ENCODE measurements around the gene CUBN. TPM values are rescaled to one million over a fixed set of nuclear protein-coding genes. Genes with fewer than 3 reads are reported as not detected.
A peak's percentile ranks its signal among the peaks of the same experiment; 100 is the strongest.

CUBN gene
- total RNA-seq, 4 donors from 2014 or later: 0.27 to 3.6 (median 0.96) TPM

DNA sequence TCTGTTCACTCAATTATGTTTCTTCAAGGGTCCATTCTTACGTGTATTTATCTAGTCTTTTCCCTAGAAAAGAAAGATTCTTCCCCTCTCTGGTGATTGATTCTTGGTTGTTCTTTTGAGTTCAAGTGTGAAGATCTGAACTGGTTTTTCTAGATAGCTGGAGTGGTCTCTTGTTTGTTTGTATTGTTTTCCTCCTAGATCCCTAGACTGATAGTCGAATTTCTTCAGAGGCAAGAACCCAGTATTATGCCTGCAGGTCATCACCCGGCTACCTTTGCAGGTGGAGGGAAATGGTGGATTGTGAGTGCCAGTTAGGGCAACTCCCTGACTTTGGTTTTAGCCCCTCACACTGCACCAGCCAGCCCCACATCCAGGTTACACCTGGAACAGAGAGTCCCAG is 310.2 kb downstream of the CUBN start:
- DNase-seq: no peak
- TF ChIP-seq, protein P1, sequence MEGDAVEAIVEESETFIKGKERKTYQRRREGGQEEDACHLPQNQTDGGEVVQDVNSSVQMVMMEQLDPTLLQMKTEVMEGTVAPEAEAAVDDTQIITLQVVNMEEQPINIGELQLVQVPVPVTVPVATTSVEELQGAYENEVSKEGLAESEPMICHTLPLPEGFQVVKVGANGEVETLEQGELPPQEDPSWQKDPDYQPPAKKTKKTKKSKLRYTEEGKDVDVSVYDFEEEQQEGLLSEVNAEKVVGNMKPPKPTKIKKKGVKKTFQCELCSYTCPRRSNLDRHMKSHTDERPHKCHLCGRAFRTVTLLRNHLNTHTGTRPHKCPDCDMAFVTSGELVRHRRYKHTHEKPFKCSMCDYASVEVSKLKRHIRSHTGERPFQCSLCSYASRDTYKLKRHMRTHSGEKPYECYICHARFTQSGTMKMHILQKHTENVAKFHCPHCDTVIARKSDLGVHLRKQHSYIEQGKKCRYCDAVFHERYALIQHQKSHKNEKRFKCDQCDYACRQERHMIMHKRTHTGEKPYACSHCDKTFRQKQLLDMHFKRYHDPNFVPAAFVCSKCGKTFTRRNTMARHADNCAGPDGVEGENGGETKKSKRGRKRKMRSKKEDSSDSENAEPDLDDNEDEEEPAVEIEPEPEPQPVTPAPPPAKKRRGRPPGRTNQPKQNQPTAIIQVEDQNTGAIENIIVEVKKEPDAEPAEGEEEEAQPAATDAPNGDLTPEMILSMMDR (IDR thresholded peaks at IDR 0.05 in 4 of 5, conservative IDR thresholded peaks at IDR 0.05 in 1 of 5): no peak
- TF ChIP-seq POLR2A (IDR thresholded peaks at IDR 0.05): no peak
- no peak for ATAC-seq
- Histone ChIP-seq H3K4me1 (peaks cover 18 to 20% of the 10 kb centered on the region in 2 donors), H3K9me3 (no peaks in the 10 kb centered on the region), H3K4me3 (no peak overlapping the region), H3K27ac (no peak overlapping the region), H3K27me3 (no peaks in the 10 kb centered on the region), H3K36me3 (no peaks in the 10 kb centered on the region)
- in situ Hi-C loops (cut with MboI; ENCODE audit: low sequenced_read_pairs in 4 of 4) (loop anchor here in 3 of 4 donors (25.0 kb wide), 3 partner anchors 382 to 1843 kb away; partner anchors contain the start of genes ARL5B (in 1 of the 3), NMT2 (in 1 of the 3), NSUN6 (in 1 of the 3) and PTER (in 1 of the 3)), intact Hi-C loops (cut with DNase I; ENCODE audit: low total_unique reads) (loop anchor here (5.0 kb wide), 1 partner anchor 383 kb away; the partner anchor contains the start of gene TRDMT1)

DNA sequence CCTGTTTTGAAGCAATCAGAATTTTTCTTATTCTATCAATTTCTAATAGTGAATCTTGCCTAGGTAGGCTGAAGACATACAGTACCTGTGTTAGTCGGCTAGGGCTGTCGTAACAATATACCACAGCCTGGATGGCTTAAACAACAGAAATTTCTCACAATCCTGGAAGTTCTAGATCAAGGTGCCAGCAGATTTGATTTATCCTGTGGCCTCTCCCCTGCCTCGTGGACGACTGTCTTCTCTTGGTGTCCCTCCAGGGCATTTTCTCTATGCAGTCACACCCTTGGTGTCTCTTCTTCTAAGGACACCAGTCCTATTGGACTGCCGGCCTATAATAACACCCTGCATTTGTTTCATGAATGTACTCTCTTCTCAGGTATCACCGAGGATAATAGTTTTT is 310.6 kb downstream of the CUBN start:
- intact Hi-C loops (cut with DNase I; ENCODE audit: low total_unique reads): loop anchor here (5.0 kb wide), 1 partner anchor 383 kb away; the partner anchor contains the start of gene TRDMT1
- no peak for TF ChIP-seq POLR2A (IDR thresholded peaks at IDR 0.05)
- TF ChIP-seq, protein P1 (IDR thresholded peaks at IDR 0.05 in 4 of 5, conservative IDR thresholded peaks at IDR 0.05 in 1 of 5): no peak
- DNase-seq: no peak

DNA sequence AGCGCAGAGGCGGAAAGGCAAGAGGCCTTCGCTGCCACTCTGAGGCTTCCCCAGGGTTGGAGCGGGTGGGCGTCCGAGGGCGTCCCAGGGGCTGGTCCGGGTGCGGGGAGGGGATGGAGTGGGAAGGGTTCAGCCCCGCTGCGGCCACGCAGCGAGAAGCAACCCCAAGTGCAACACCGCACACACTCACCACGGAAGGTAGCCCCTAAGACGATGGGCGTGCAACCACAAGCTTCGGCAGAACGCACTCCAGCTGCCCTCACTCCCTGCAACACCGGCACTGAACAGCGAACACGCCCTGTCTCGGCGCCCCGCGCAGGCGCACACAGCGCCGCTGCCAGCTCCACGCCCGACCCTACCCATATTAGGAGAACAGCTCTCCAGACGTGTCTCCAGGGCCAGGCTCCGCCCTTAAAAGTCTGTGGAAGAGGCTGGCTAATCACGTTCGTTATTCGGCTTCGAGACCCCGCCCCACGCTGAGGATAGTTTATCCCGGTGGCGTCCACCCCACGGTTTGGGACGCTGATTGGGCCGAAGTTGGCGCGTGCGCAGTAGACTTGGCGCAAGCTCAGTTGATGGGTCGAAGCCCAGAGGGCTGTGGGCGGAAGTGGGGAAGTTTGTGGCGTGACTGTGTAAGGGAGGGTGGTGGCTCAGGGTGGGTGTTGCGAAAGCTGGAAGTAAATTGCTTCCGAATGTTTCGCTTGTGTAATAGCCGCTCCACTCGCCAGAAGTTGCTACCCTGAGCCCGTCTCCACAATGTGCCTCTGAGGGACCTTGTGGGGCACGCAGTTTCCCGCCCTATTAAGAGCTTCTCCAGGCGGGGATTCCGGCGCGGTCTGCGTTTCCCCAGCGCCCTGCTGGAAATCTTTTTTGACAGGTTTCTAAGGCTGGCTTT is 312.2 kb downstream of the CUBN start, which contains the start of gene RSU1:
RSU1 (minus strand) TSS at position 300 of the 895 bp plus-strand sequence. CDS start 343 bp downstream, outside the sequence.
- peak within 1 kb of the TSS; percentile 85 to 94 (median 90) for H3K27ac ChIP-seq
- H3K4me1 ChIP-seq: peaks cover 18 to 20% of the 10 kb centered on the region in 2 donors
- DNase-seq (peak; percentile 100), ATAC-seq (peak; percentile 98 to 99)
- no peaks in the 10 kb centered on the region for H3K27me3 ChIP-seq
- H3K9me3 ChIP-seq: no peaks in the 10 kb centered on the region
- in situ Hi-C loops (cut with MboI; ENCODE audit: low sequenced_read_pairs in 4 of 4) (loop anchor here in 3 of 4 donors (25.0 kb wide), 3 partner anchors 380 to 1845 kb away; partner anchors contain the start of genes ARL5B (in 1 of the 3), NMT2 (in 1 of the 3), NSUN6 (in 1 of the 3) and PTER (in 1 of the 3)), intact Hi-C loops (cut with DNase I; ENCODE audit: low total_unique reads) (loop anchor here (5.0 kb wide), 1 partner anchor 385 kb away; the partner anchor contains the start of gene TRDMT1)
- TF ChIP-seq, protein P1 (IDR thresholded peaks at IDR 0.05 in 4 of 5, conservative IDR thresholded peaks at IDR 0.05 in 1 of 5): no peak
- TF ChIP-seq POLR2A (IDR thresholded peaks at IDR 0.05): peak; percentile 59 to 69
- no peaks in the 10 kb centered on the region for H3K36me3 ChIP-seq
- peak within 1 kb of the TSS; percentile 70 to 91 (median 77) for H3K4me3 ChIP-seq

More for the DNA sequence above, 310.6 kb downstream of the CUBN start:
- in situ Hi-C loops (cut with MboI; ENCODE audit: low sequenced_read_pairs in 4 of 4): loop anchor here in 3 of 4 donors (25.0 kb wide), 3 partner anchors 382 to 1843 kb away; partner anchors contain the start of genes ARL5B (in 1 of the 3), NMT2 (in 1 of the 3), NSUN6 (in 1 of the 3) and PTER (in 1 of the 3)
- peaks cover 18 to 20% of the 10 kb centered on the region in 2 donors for H3K4me1 ChIP-seq
- no peaks in the 10 kb centered on the region for H3K36me3 ChIP-seq
- no peak overlapping the region for H3K4me3 ChIP-seq
- H3K9me3 ChIP-seq: no peaks in the 10 kb centered on the region
- ATAC-seq: no peak
- H3K27me3 ChIP-seq: no peaks in the 10 kb centered on the region
- H3K27ac ChIP-seq: no peak overlapping the region

DNA sequence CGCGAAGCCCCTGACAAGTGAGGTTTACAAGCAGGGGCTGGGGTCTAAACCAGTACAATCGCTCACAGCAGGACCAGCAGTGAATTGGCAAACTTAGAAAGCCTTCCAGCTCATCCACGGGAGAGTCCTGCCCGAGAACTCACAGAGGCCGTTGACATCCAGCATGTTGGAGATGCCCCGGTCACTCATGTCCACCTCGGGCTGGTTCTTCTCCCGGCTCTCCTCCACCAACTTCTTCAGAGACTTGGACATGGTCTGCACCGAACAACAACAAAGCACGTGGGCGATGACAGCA is 312.8 kb downstream of the CUBN start:
- Histone ChIP-seq H3K36me3 (no peaks in the 10 kb centered on the region), H3K4me1 (peaks cover 18 to 20% of the 10 kb centered on the region in 2 donors), H3K4me3 (peak overlapping the region; percentile 70 to 91 (median 76)), H3K9me3 (no peaks in the 10 kb centered on the region), H3K27ac (peak overlapping the region; percentile 82 to 91 (median 86)), H3K27me3 (no peaks in the 10 kb centered on the region)
- in situ Hi-C loops (cut with MboI; ENCODE audit: low sequenced_read_pairs in 4 of 4): loop anchor here in 3 of 4 donors (25.0 kb wide), 3 partner anchors 379 to 1846 kb away; partner anchors contain the start of genes ARL5B (in 1 of the 3), NMT2 (in 1 of the 3), NSUN6 (in 1 of the 3) and PTER (in 1 of the 3)
- DNase-seq (no peak), ATAC-seq (no peak)
- TF ChIP-seq POLR2A (IDR thresholded peaks at IDR 0.05): no peak
- TF ChIP-seq, protein P1 (IDR thresholded peaks at IDR 0.05 in 4 of 5, conservative IDR thresholded peaks at IDR 0.05 in 1 of 5): no peak
- intact Hi-C loops (cut with DNase I; ENCODE audit: low total_unique reads): loop anchor here (5.0 kb wide), 1 partner anchor 386 kb away; the partner anchor contains the start of gene TRDMT1

All from gastrocnemius medialis (tissue), 4 donors.